Thyroid gland (tissue), 4 donors: ENCODE results near the gene BTRC.

Experiments
- POLR2A ChIP-seq, 2 donors: fragments of 450-650 bp; IDR thresholded peaks; one replicate each; pipeline ENCODE4 v1.6.1; 2017; ENCODE audit warnings: antibody characterized with exemption in 2 of 2, mild to moderate bottlenecking in 2 of 2, moderate library complexity in 1 of 2
- TF ChIP-seq, protein P1 (sequence below), 6 experiments: fragments of 200-600 bp in 3 of 6; fragments of 450-650 bp in 3 of 6; sonication (generic) in 3 of 6; IDR thresholded peaks; one replicate each; pipeline ENCODE4 v1.5.1; 2016 to 2019; ENCODE audit warnings: antibody characterized with exemption in 6 of 6, mild to moderate bottlenecking in 2 of 6, inconsistent platforms in 1 of 6, moderate library complexity in 1 of 6

GRCh38 chr10:101441541-101442455 is 87.8 kb downstream of the BTRC start:
- TF ChIP-seq POLR2A (IDR thresholded peaks at IDR 0.05): no peak
- TF ChIP-seq, protein P1, sequence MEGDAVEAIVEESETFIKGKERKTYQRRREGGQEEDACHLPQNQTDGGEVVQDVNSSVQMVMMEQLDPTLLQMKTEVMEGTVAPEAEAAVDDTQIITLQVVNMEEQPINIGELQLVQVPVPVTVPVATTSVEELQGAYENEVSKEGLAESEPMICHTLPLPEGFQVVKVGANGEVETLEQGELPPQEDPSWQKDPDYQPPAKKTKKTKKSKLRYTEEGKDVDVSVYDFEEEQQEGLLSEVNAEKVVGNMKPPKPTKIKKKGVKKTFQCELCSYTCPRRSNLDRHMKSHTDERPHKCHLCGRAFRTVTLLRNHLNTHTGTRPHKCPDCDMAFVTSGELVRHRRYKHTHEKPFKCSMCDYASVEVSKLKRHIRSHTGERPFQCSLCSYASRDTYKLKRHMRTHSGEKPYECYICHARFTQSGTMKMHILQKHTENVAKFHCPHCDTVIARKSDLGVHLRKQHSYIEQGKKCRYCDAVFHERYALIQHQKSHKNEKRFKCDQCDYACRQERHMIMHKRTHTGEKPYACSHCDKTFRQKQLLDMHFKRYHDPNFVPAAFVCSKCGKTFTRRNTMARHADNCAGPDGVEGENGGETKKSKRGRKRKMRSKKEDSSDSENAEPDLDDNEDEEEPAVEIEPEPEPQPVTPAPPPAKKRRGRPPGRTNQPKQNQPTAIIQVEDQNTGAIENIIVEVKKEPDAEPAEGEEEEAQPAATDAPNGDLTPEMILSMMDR (IDR thresholded peaks at IDR 0.05): peak in 4 of 6 experiments; percentile 33 to 63 (median 50)
